Muscle layer of colon (tissue), 2 donors: Measurements from ENCODE around the gene RO60.
A peak's percentile ranks its signal among the peaks of the same experiment; 100 is the strongest.
"Not testable (repeated sequence)": the region's sequence is repeated elsewhere in the genome, so short reads cannot be mapped to it uniquely, and the experiment has no call there.

Source experiments
- H3K27ac ChIP-seq: one replicate; pipeline ENCODE4 v1.7.0; 2013; ENCODE audit warnings: low read depth, mild to moderate bottlenecking, low read length, moderate library complexity
- H3K27me3 ChIP-seq, 2 donors: one replicate each; pipeline ENCODE4 v1.7.0; 2013; ENCODE audit warnings: low read length in 2 of 2, mild to moderate bottlenecking in 2 of 2; ENCODE audit not compliant: insufficient read depth in 2 of 2, control insufficient read depth in 1 of 2
- H3K36me3 ChIP-seq: one replicate; pipeline ENCODE4 v1.7.0; 2013; ENCODE audit warnings: mild to moderate bottlenecking, low read length; ENCODE audit not compliant: insufficient read depth
- H3K4me1 ChIP-seq: one replicate; pipeline ENCODE4 v1.7.0; 2013; ENCODE audit warnings: mild to moderate bottlenecking, low read length; ENCODE audit not compliant: insufficient read depth
- H3K4me3 ChIP-seq, 2 donors: one replicate each; pipeline ENCODE4 v1.7.0; 2013; ENCODE audit warnings: low read length in 2 of 2, low read depth in 1 of 2, mild to moderate bottlenecking in 1 of 2, moderate library complexity in 1 of 2
- H3K9ac ChIP-seq: one replicate; pipeline ENCODE4 v1.7.0; 2013; ENCODE audit warnings: low read length
- H3K9me3 ChIP-seq: one replicate; pipeline ENCODE4 v1.7.0; 2013; ENCODE audit warnings: mild to moderate bottlenecking, low read length
- donor health status: abdominal sarcoma.
- donor health status: Adenocarcinoma of cecum.

Gene RO60

DNA sequence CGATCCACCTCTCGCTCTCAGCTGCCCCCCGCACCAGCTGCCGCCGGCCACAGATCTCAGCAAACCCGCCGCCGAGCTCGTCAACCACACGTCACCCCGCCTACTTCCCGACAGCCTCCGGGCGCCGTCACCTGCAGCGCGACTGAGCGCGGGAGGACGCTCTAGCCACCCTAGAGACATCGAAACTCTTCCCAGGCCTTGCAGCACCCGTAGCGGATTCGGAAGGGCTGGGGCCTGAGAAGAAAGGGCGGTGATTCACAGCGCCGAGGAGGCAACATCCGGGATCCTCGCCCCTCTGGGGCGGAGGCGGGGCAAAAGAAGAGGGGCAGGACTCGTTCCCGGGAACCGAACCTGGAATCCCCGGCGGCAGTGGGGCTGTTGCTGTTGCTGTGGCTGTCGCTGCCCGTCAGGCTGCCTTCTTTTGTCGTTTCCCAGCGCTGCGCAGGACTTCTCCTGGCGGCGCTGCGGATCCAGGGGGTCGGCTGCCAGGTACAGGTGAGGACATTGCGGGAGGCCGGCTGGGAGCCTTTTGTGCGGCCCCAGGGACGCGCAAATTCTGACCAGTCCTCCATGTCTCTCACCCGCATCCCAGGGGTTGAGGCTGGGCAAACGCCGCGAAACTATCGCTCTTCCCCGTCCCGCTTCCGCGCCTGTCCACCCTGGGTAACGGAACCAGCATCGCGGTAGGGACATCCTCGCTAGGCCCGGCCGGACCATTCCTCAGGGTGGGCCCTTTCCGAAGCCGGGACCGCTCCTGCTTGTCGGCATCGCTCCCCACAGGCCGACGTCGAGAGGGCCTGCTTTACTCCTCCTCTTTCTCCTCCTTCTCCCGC lies at the start of gene RO60, which contains the start of gene UCHL5:
RO60 (plus strand) TSS at position 331 of the 833 bp plus-strand sequence. CDS start 9,443 bp downstream, outside the sequence.
UCHL5 (minus strand) TSS at position 79 of the 833 bp plus-strand sequence. CDS start 100 bp downstream, outside the sequence.
- H3K27ac ChIP-seq = peak within 1 kb of the TSS; percentile 99
- peak within 1 kb of the TSS; percentile 89 to 93 for H3K4me3 ChIP-seq
- no peaks in the 10 kb centered on the region for H3K9me3 ChIP-seq
- H3K36me3 ChIP-seq = no peaks in the 10 kb centered on the region
- peaks cover 18% of the 10 kb centered on the region for H3K4me1 ChIP-seq
- no peaks in the 10 kb centered on the region for H3K27me3 ChIP-seq
- H3K9ac ChIP-seq = peak within 1 kb of the TSS; percentile 99

DNA sequence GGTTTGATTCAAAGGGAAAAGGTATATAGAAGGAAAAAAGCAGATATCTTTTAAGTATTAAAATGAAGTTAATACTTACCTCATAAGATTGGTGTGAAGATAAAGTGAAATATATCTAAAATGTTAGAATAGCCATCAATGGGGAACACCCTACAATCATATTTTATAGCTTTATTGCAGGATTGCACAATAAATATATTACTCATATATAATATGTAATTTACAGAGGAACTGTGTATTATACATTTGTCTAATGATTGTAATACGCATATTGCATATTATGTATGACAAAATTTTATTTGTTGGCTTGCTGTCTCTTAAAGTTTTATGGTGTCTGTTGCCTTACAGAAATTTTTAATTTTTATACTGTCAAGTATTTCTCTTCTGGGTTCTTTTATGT lies 48.0 kb upstream of the RO60 start:
- no peaks in the 10 kb centered on the region for H3K27me3 ChIP-seq
- H3K27ac ChIP-seq = no peak overlapping the region
- peaks cover 16% of the 10 kb centered on the region for H3K4me1 ChIP-seq
- no peak overlapping the region for H3K9ac ChIP-seq
- H3K9me3 ChIP-seq = no peaks in the 10 kb centered on the region
- no peaks in the 10 kb centered on the region for H3K36me3 ChIP-seq
- H3K4me3 ChIP-seq = no peak overlapping the region

DNA sequence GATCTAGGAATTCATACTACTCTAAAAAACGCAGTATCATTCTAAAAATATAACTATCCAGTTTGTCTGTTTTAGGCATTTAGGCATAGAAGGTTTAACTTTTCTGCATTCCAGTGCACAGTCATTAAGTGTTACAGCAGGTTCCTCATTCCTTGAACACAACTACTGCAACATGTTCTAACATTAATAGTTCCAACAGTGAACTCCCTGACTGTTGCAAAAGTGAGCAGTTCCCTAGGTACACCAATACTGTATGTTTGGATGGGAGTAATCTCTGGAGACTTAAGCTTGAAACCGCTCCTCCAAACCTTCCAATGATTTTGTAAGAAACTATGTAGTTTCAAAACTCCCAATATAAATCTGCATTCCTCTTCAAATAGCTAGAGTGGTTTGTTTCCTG lies 46.4 kb upstream of the RO60 start:
- peak overlapping the region in 1 of 2 donors; percentile 38 for H3K4me3 ChIP-seq
- no peaks in the 10 kb centered on the region for H3K9me3 ChIP-seq
- no peaks in the 10 kb centered on the region for H3K27me3 ChIP-seq
- peak overlapping the region; percentile 54 for H3K27ac ChIP-seq
- no peak overlapping the region for H3K9ac ChIP-seq
- peaks cover 21% of the 10 kb centered on the region for H3K4me1 ChIP-seq
- no peaks in the 10 kb centered on the region for H3K36me3 ChIP-seq

DNA sequence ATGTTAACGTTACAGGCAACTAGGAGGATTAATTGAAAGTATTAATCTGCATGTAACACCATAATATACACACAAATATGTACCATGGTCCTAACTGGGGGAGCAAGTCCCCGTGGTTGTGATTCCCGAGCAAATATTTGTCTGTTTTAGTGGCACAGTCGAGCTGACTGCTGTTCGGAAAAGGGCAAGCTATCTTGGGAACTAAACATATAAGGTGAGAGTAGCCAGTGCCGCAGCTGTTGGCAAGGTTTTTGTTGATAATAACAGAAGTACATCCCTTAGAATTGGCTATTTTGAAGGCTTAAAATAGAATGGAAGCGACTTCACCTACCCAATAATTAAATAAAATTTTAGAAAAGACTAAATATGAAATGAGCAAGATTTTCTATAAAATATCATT lies 45.7 kb upstream of the RO60 start:
- H3K4me3 ChIP-seq = peak overlapping the region in 1 of 2 donors; percentile 38
- no peaks in the 10 kb centered on the region for H3K27me3 ChIP-seq
- H3K36me3 ChIP-seq = no peaks in the 10 kb centered on the region
- peak overlapping the region; percentile 54 for H3K27ac ChIP-seq
- H3K9me3 ChIP-seq = no peaks in the 10 kb centered on the region
- no peak overlapping the region for H3K9ac ChIP-seq
- peaks cover 21% of the 10 kb centered on the region for H3K4me1 ChIP-seq

DNA sequence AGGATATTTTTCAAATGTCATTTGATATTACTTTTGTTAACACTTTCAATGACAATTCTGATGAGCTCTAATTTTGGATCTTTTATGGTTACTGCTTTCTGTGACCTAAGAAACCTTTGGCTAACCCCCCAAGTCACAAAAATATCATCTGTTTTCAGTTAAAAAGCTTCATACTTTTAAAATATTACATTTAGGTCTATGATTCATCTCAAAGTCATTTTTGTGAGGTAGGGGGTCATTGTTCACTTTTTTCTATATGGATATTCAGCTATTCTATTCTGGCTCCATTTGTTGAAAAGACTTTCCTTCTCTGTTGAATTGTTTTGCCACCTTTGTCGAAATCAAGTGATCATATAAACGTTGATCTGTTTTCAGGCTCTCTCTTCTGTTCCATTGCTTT lies 45.0 kb upstream of the RO60 start:
- no peak overlapping the region for H3K9ac ChIP-seq
- no peaks in the 10 kb centered on the region for H3K27me3 ChIP-seq
- H3K27ac ChIP-seq = peak overlapping the region; percentile 54
- H3K36me3 ChIP-seq = no peaks in the 10 kb centered on the region
- peaks cover 21% of the 10 kb centered on the region for H3K4me1 ChIP-seq
- no peaks in the 10 kb centered on the region for H3K9me3 ChIP-seq
- H3K4me3 ChIP-seq = no peak overlapping the region

DNA sequence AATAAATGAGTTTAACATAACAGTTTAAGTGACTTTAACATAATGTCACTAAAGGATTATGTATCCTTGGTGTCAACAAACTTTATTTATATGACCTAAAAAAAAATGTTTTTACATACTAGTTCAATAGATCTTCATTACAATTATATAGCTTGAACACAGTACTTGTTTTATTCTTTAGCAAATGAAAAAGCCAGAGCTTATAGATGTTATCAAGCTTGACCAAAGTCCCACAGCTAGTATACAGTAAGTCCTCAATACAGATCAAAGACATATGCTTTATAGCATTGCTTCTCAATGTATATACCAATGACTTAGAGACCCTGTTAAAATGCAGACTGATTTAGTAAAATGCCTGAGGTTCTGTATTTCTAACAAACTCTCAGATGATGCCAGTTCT lies 42.6 kb upstream of the RO60 start:
- H3K4me3 ChIP-seq = no peak overlapping the region
- no peak overlapping the region for H3K27ac ChIP-seq
- H3K9me3 ChIP-seq = no peaks in the 10 kb centered on the region
- H3K36me3 ChIP-seq = no peaks in the 10 kb centered on the region
- peaks cover 21% of the 10 kb centered on the region for H3K4me1 ChIP-seq
- H3K9ac ChIP-seq = no peak overlapping the region
- no peaks in the 10 kb centered on the region for H3K27me3 ChIP-seq

DNA sequence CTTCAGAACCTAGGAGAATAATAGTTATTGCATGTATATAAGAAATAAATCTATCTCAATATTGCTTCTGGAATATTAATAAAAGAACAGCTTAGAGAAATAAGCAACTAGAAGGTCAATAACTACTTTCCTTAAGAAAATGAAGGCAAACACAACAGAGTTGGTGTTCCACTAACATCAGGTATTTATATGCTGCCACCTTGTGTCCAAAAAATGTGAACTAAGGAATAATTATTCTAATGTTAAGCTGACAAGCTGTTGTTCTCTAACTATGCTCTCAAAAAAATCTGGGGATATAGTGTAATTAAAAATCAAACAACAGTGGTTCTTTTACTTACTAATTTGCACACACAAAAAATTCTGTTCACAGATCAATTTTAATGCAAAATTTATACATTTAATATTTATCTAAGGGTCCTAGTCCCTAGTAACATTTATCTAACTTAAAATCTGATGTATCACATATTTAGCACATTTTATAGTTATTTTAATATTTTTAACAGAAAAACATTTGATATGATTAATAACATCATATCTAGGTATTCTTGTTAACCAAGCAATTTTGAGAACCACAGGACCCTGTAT lies 39.9 kb upstream of the RO60 start:
- H3K27ac ChIP-seq = peak overlapping the region; percentile 30
- no peaks in the 10 kb centered on the region for H3K27me3 ChIP-seq
- H3K9me3 ChIP-seq = no peaks in the 10 kb centered on the region
- H3K4me1 ChIP-seq = peaks cover 9% of the 10 kb centered on the region
- H3K9ac ChIP-seq = no peak overlapping the region
- no peak overlapping the region for H3K4me3 ChIP-seq
- no peaks in the 10 kb centered on the region for H3K36me3 ChIP-seq

DNA sequence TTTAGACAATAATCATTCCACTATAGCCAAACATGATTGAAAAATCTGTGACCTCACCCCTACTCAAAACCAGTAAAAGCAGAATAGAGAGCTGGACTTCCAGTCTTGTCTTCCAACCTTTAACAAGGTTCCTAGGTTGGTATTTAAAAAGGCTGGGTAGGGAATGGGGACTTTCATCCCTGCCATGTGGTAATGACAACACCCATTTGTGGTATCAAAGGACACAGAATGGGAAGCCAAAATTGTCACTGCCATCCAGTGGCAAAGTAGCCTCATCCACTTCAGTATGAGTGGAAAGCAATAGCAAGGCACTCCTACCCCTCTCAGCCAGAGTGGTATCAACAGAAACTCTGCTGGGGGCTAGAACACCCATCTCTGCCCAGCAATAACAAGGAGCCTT lies 34.2 kb upstream of the RO60 start:
- Histone ChIP-seq H3K9me3 (no peaks in the 10 kb centered on the region), H3K27ac (no peak overlapping the region), H3K4me1 (no peaks in the 10 kb centered on the region), H3K4me3 (no peak overlapping the region), H3K27me3 (no peaks in the 10 kb centered on the region), H3K36me3 (peaks cover 9% of the 10 kb centered on the region), H3K9ac (no peak overlapping the region)

DNA sequence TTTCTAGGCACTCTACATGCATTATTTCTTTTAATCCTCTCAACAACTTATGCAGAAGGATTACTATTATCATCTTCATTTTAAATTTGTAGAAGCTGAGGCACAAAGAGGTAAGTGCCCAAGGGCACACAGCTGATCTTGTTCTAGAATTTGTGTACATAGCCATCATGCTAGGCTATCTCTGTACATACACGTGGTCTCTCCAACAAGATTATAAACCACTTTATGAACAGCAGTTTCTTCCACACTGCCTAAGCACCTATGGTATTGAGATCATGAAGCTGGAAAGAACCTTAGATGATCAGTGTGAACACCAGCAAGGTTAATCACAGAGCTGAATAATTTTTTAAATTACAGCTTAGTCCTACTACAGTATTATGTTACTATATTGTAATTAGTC lies 29.1 kb upstream of the RO60 start:
- H3K9ac ChIP-seq = no peak overlapping the region
- no peaks in the 10 kb centered on the region for H3K27me3 ChIP-seq
- no peak overlapping the region for H3K4me3 ChIP-seq
- peaks cover 3% of the 10 kb centered on the region for H3K36me3 ChIP-seq
- no peaks in the 10 kb centered on the region for H3K4me1 ChIP-seq
- no peaks in the 10 kb centered on the region for H3K9me3 ChIP-seq
- H3K27ac ChIP-seq = no peak overlapping the region

DNA sequence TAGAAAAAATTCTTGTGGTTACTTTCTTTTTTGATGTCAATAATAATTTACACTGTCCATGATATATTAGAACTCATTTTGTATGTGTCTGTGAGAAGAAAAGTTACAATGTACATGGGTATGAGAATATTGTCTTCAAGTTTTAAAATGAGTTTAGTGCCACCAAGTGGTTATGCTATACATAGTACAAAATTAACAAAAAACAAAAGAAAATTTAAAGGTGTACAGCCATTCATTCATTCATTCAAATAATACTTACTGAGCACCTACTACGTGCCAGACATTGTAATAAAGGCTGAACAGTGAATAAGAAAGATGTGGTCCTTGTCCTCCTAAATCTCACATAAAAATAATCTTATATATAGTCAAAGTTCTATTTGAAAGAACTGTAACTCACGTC lies 28.0 kb upstream of the RO60 start:
- H3K27me3 ChIP-seq = no peaks in the 10 kb centered on the region
- H3K4me1 ChIP-seq = no peaks in the 10 kb centered on the region
- H3K4me3 ChIP-seq = no peak overlapping the region
- no peaks in the 10 kb centered on the region for H3K9me3 ChIP-seq
- no peak overlapping the region for H3K27ac ChIP-seq
- H3K36me3 ChIP-seq = no peaks in the 10 kb centered on the region
- no peak overlapping the region for H3K9ac ChIP-seq

DNA sequence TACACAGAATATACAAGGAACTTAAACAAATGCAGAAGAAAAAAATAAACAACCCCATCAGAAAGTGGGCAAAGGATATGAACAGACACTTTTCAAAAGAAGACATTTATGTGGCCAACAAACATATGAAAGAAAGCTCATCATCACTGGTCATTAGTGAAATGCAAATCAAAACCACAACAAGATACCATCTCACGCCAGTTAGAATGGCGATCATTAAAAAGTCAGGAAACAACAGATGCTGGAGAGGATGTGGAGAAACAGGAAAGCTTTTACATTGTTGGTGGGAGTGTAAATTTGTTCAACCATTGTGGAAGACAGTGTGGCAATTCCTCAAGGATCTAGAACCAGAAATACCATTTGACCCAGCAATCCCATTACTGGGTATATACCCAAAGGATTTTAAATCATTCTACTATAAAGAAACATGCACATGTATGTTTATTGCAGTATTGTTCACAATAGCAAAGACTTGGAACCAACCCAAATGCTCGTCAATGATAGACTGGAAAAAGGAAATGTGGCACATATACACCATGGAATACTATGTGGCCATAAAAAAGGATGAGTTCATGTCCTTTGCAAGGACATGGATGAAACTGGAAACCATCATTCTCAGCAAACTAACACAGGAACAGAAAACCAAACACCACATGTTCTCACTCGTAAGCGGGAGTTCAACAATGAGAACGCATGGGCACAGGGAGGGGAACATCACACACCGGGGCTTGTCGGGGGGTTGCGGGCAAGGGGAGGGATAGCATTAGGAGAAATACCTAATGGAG lies 26.6 kb upstream of the RO60 start:
- H3K36me3 ChIP-seq, H3K9ac ChIP-seq, H3K4me3 ChIP-seq, H3K27me3 ChIP-seq, H3K27ac ChIP-seq, H3K4me1 ChIP-seq, H3K9me3 ChIP-seq: not testable (repeated sequence)
